Spleen (tissue), 7 donors: Measurements from ENCODE around the gene TSPAN18.
A peak's percentile ranks its signal among the peaks of the same experiment; 100 is the strongest.

Experiments
- CTCF ChIP-seq, 11 experiments: fragments of 200-600 bp in 7 of 11; fragments of 450-650 bp in 4 of 11; sonication (generic) in 4 of 11; IDR thresholded peaks in 8 of 11; conservative IDR thresholded peaks in 3 of 11; 1 replicate in 7 of 11; 2 replicates in 4 of 11; pipeline versions ENCODE4 v1.4.0 to v1.8.0; 2016 to 2021; ENCODE audit warnings: antibody characterized with exemption in 11 of 11, inconsistent platforms in 4 of 11, mild to moderate bottlenecking in 1 of 11
- POLR2A ChIP-seq, 3 donors: fragments of 450-650 bp; IDR thresholded peaks; one replicate each; pipeline ENCODE4 v1.5.1; 2017; ENCODE audit warnings: antibody characterized with exemption in 3 of 3, mild to moderate bottlenecking in 1 of 3
- POLR2AphosphoS5 ChIP-seq, 3 donors: sonication (generic); formaldehyde crosslinking; IDR thresholded peaks; one replicate each; pipeline ENCODE4 v1.5.1; 2017; ENCODE audit warnings: antibody characterized with exemption in 3 of 3
- donor health status: DM: no; HTN: no; CAD: no; lungs with moderate emphysema.
- donor health status: DM: no; HTN: no; CAD: no.
- donor health status: DM: no; HTN: no; CAD: no.

GRCh38 chr11:44725016-44725685, 1.6 kb upstream of the TSPAN18 start:
- TF ChIP-seq CTCF (IDR thresholded peaks at IDR 0.05 in 8 of 11, conservative IDR thresholded peaks at IDR 0.05 in 3 of 11) (no peak), POLR2A (IDR thresholded peaks at IDR 0.05) (no peak), POLR2AphosphoS5 (IDR thresholded peaks at IDR 0.05) (peak in 1 of 3 donors; percentile 37)
